IPS-20b (cell line): ENCODE measurements around the gene MAP3K19.

Experiments
- H3K27ac ChIP-seq: one replicate; pipeline ENCODE4 v1.5.1; 2013; ENCODE audit warnings: low read length
- H3K27me3 ChIP-seq: 2 replicates; pipeline ENCODE4 v1.6.1; 2013; ENCODE audit warnings: mild to moderate bottlenecking, low read length, inconsistent platforms; ENCODE audit not compliant: insufficient read depth
- H3K36me3 ChIP-seq: 2 replicates; pipeline ENCODE4 v1.6.1; 2013; ENCODE audit warnings: low read depth, mild to moderate bottlenecking, inconsistent platforms, low read length, moderate library complexity; ENCODE audit not compliant: insufficient read depth
- H3K4me1 ChIP-seq: 2 replicates; pipeline ENCODE4 v1.6.1; 2013; ENCODE audit warnings: mild to moderate bottlenecking, control low read depth, inconsistent platforms, low read length, moderate library complexity; ENCODE audit not compliant: insufficient read depth
- H3K4me3 ChIP-seq: 2 replicates; pipeline ENCODE4 v1.5.1; 2013; ENCODE audit warnings: mild to moderate bottlenecking, low read length, inconsistent platforms
- H3K9ac ChIP-seq: 2 replicates; pipeline ENCODE4 v1.6.1; 2013; ENCODE audit warnings: low read depth, mild to moderate bottlenecking, inconsistent platforms, low read length, moderate library complexity
- H3K9me3 ChIP-seq: 2 replicates; pipeline ENCODE4 v1.6.1; 2013; ENCODE audit warnings: mild to moderate bottlenecking, low read depth, low read length, inconsistent platforms; ENCODE audit not compliant: insufficient read depth

The MAP3K19 gene

DNA sequence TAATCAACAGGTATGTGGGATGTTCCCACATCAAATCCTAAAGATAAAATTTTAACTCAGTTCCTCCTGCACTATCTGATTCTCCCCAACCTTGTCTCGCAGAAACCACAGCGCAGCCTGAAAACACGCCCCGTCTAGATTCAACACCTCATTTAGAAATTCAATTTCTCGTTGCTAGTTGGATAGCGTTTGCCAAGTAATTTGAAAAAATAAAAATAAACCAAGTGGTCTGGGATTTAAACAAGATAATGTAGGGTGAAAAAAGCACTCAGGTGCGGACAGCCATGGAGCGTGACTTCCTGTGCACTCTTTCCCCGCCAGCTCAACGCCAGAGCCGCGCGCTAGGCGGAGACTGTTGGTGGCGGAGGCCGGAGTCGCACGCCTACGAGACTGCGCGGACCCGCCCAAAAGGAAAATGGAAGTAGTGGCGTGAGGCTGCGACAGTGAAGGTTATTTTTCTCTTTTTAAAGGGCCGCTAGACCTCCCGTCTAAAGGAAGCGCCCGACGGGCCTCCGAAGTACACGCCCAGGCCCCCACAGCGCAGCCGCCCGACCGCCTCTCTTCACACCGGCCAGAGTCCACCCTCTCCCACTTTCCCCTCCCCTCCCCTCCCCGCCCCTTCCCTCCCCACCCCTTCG lies 129.2 kb downstream of the MAP3K19 start:
- Histone ChIP-seq H3K27me3 (no peaks in the 10 kb centered on the region), H3K9me3 (no peaks in the 10 kb centered on the region; the same call in 1 of the 2 replicates), H3K4me1 (peaks cover 11% of the 10 kb centered on the region), H3K36me3 (0 out of 2 replicates have a peak, but pooled peaks cover 4% of the 10 kb centered on the region), H3K27ac (peak overlapping the region; percentile 86), H3K9ac (peak overlapping the region; percentile 99), H3K4me3 (peak overlapping the region; percentile 85)

DNA sequence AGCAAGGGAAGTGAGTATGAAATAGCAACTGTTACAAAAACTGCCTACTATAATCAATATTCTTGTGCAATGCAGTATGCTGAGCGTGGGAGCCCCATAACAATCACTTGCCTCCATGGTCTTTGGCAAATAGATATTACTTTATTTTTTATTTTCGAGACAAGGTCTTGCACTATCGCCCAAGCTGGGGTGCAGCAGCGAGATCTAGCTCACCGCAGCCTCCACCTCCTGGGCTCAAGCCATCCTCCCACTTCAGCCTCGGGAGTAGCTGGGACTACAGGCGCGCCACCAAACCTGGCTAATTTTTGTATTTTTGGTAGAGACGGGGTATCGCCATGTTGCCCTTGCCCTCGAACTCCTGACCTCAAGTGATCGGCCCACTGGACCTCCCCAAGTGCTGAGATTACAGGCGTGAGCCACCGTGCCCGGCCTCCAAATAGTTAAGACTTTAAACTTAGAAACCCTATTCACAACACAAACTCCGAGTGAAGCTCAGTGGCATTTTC lies 129.8 kb downstream of the MAP3K19 start:
- H3K36me3 ChIP-seq = 0 out of 2 replicates have a peak, but pooled peaks cover 4% of the 10 kb centered on the region
- no peaks in the 10 kb centered on the region for H3K27me3 ChIP-seq
- H3K9me3 ChIP-seq = no peaks in the 10 kb centered on the region; the same call in 1 of the 2 replicates
- peaks cover 9% of the 10 kb centered on the region for H3K4me1 ChIP-seq
- peak overlapping the region; percentile 86 for H3K27ac ChIP-seq
- H3K4me3 ChIP-seq = peak overlapping the region; percentile 85
- H3K9ac ChIP-seq = peak overlapping the region; percentile 99
